Loucy (cell line): Measurements from ENCODE around the gene ADCY5.
A peak's percentile ranks its signal among the peaks of the same experiment; 100 is the strongest.

Experiments used
- H2AFZ ChIP-seq: fragments of 200-600 bp; sonication (generic); 2 replicates; pipeline ENCODE4 v1.6.0; 2016; ENCODE audit warnings: antibody characterized with exemption, mild to moderate bottlenecking, low read length, moderate library complexity
- H3F3A ChIP-seq: fragments of 200-600 bp; 2 replicates; pipeline ENCODE4 v1.6.0; 2016; ENCODE audit warnings: antibody characterized with exemption, low read depth, mild to moderate bottlenecking
- H3K27me3 ChIP-seq: fragments of 200-600 bp; sonication (generic); 2 replicates; pipeline ENCODE4 v1.6.1; 2014; ENCODE audit warnings: low read length, mild to moderate bottlenecking; ENCODE audit not compliant: insufficient read depth, poor library complexity, severe bottlenecking
- H3K36me3 ChIP-seq: fragments of 200-600 bp; sonication (generic); 2 replicates; pipeline ENCODE4 v1.6.1; 2016; ENCODE audit warnings: low read length; ENCODE audit not compliant: insufficient read depth
- H3K4me1 ChIP-seq: fragments of 200-600 bp; sonication (generic); 2 replicates; pipeline ENCODE4 v1.5.1; 2014; ENCODE audit warnings: low read length, mild to moderate bottlenecking; ENCODE audit not compliant: insufficient read depth, poor library complexity, severe bottlenecking
- H3K4me2 ChIP-seq: fragments of 200-600 bp; sonication (generic); 2 replicates; pipeline ENCODE4 v1.6.0; 2014; ENCODE audit warnings: antibody characterized with exemption, low read length, low read depth, mild to moderate bottlenecking; ENCODE audit not compliant: poor library complexity, severe bottlenecking
- H3K4me3 ChIP-seq: fragments of 200-600 bp; sonication (generic); 2 replicates; pipeline ENCODE4 v1.5.1; 2014; ENCODE audit warnings: low read length, mild to moderate bottlenecking, mixed read lengths; ENCODE audit not compliant: poor library complexity, severe bottlenecking
- H3K79me2 ChIP-seq: fragments of 200-600 bp; sonication (generic); 2 replicates; pipeline ENCODE4 v1.6.1; 2014; ENCODE audit warnings: low read length; ENCODE audit not compliant: insufficient read depth
- H3K9ac ChIP-seq: fragments of 200-600 bp; sonication (generic); 2 replicates; pipeline ENCODE4 v1.6.0; 2014; ENCODE audit warnings: mild to moderate bottlenecking, low read depth, low read length, moderate library complexity; ENCODE audit not compliant: poor library complexity, severe bottlenecking
- H3K9me2 ChIP-seq: fragments of 200-600 bp; sonication (generic); replicated peaks from 2 replicates; pipeline ENCODE4 v1.6.1; 2016; ENCODE audit warnings: low read depth, low read length, mixed read lengths
- H3K9me3 ChIP-seq: fragments of 200-600 bp; sonication (generic); 2 replicates; pipeline ENCODE4 v1.6.1; 2014; ENCODE audit warnings: mild to moderate bottlenecking, antibody characterized with exemption, low read length, low read depth; ENCODE audit not compliant: insufficient read depth
- H4K20me1 ChIP-seq: fragments of 200-600 bp; sonication (generic); 2 replicates; pipeline ENCODE4 v1.6.0; 2014; ENCODE audit warnings: antibody characterized with exemption, low read length, mild to moderate bottlenecking; ENCODE audit not compliant: insufficient read depth, poor library complexity, severe bottlenecking
- CTCF ChIP-seq: fragments of 200-600 bp; sonication (generic); conservative IDR thresholded peaks from 2 replicates; pipeline ENCODE4 v1.5.1; 2014; ENCODE audit warnings: mild to moderate bottlenecking, antibody characterized with exemption, low read length
- EZH2phosphoT487 ChIP-seq: fragments of 200-600 bp; IDR thresholded peaks from 2 replicates; pipeline ENCODE4 v1.6.1; 2018; ENCODE audit warnings: antibody characterized with exemption, mild to moderate bottlenecking, moderate library complexity, borderline replicate concordance

The ADCY5 gene

GRCh38 chr3:123329636-123330340 is 119.1 kb downstream of the ADCY5 start:
- TF ChIP-seq EZH2phosphoT487 (no peak), CTCF (no peak)

GRCh38 chr3:123328851-123329635 is 119.8 kb downstream of the ADCY5 start:
- Histone ChIP-seq H2AFZ (no peak overlapping the region), H3K9ac (no peak overlapping the region), H3K9me2 (no peaks in the 10 kb centered on the region), H4K20me1 (no peaks in the 10 kb centered on the region), H3K36me3 (no peaks in the 10 kb centered on the region), H3K27me3 (no peaks in the 10 kb centered on the region), H3F3A (no peaks in the 10 kb centered on the region), H3K4me3 (no peak overlapping the region), H3K79me2 (no peaks in the 10 kb centered on the region), H3K4me1 (peaks cover 8% of the 10 kb centered on the region), H3K9me3 (no peaks in the 10 kb centered on the region), H3K4me2 (no peak overlapping the region)
- TF ChIP-seq EZH2phosphoT487 (no peak), CTCF (peak; percentile 94)

More at GRCh38 chr3:123329636-123330340, 119.1 kb downstream of the ADCY5 start:
- no peaks in the 10 kb centered on the region for H3K9me2 ChIP-seq
- H3K27me3 ChIP-seq, result no peaks in the 10 kb centered on the region
- H4K20me1 ChIP-seq, result no peaks in the 10 kb centered on the region
- H3K79me2 ChIP-seq, result no peaks in the 10 kb centered on the region
- no peak overlapping the region for H3K4me2 ChIP-seq
- no peaks in the 10 kb centered on the region for H3F3A ChIP-seq
- no peak overlapping the region for H3K9ac ChIP-seq
- no peaks in the 10 kb centered on the region for H3K9me3 ChIP-seq
- H3K4me1 ChIP-seq, result peaks cover 13% of the 10 kb centered on the region
- H3K36me3 ChIP-seq, result no peaks in the 10 kb centered on the region
- H3K4me3 ChIP-seq, result no peak overlapping the region
- H2AFZ ChIP-seq, result no peak overlapping the region

GRCh38 chr3:123327956-123328850 is 120.7 kb downstream of the ADCY5 start:
- no peaks in the 10 kb centered on the region for H3K36me3 ChIP-seq
- no peaks in the 10 kb centered on the region for H3K9me3 ChIP-seq
- no peaks in the 10 kb centered on the region for H3K9me2 ChIP-seq
- no peak overlapping the region for H3K4me2 ChIP-seq
- no peaks in the 10 kb centered on the region for H3K4me1 ChIP-seq
- no peaks in the 10 kb centered on the region for H3F3A ChIP-seq
- H3K9ac ChIP-seq, result no peak overlapping the region
- TF ChIP-seq EZH2phosphoT487 (no peak), CTCF (no peak)
- no peak overlapping the region for H2AFZ ChIP-seq
- H4K20me1 ChIP-seq, result no peaks in the 10 kb centered on the region
- H3K79me2 ChIP-seq, result no peaks in the 10 kb centered on the region
- H3K4me3 ChIP-seq, result no peak overlapping the region
- no peaks in the 10 kb centered on the region for H3K27me3 ChIP-seq
